GM10248 (cell line): ENCODE measurements around the gene C16orf74.

ENCODE experiments used
- CTCF ChIA-PET: fragments of 300-600 bp; sonication (Branson Sonifier 250); formaldehyde crosslinking; extraction: SDS; loops from one replicate; lab custom pipeline; 2021; ENCODE audit warnings: antibody characterized with exemption; lab: Yijun Ruan, JAX
- POLR2A ChIA-PET: fragments of 350-650 bp; sonication (Branson Sonifier 250); formaldehyde crosslinking; extraction: SDS; loops from one replicate; lab custom pipeline; 2020; ENCODE audit warnings: antibody characterized with exemption; lab: Yijun Ruan, JAX
- DNase-seq: peaks from one replicate; pipeline ENCODE4 v3.0.0; 2012; ENCODE audit errors: extremely low spot score
- CTCF ChIP-seq: IDR thresholded peaks from 2 replicates; pipeline ENCODE4 v1.5.1; 2012; ENCODE audit warnings: mild to moderate bottlenecking, low read depth; ENCODE audit errors: extremely low read depth, missing control alignments, control extremely low read depth

C16orf74 gene

GRCh38 chr16:85796599-85796998 is 45.7 kb upstream of the C16orf74 start:
- no peak for DNase-seq
- ChIA-PET POLR2A (no interaction called here), CTCF (interaction anchor here (1.0 to 2.1 kb wide), 3 partner anchors 36 to 137 kb away, joined by 5 to 6 read pairs (median 5); no protein-coding TSS in a partner anchor)
- no peak for TF ChIP-seq CTCF

- DNase-seq, result no peak
- ChIA-PET CTCF (interaction anchor here (1.2 kb wide), 2 partner anchors 23 to 25 kb away, joined by 3 read pairs; no protein-coding TSS in a partner anchor), POLR2A (no interaction called here)
- no peak for TF ChIP-seq CTCF
These were observed 45.3 kb upstream of the C16orf74 start for GRCh38 chr16:85796152-85796551.

- TF ChIP-seq CTCF, result no peak
- ChIA-PET CTCF (no interaction called here), POLR2A (no interaction called here)
- DNase-seq, result no peak
These were observed 43.8 kb upstream of the C16orf74 start for GRCh38 chr16:85794696-85795095.

DNA sequence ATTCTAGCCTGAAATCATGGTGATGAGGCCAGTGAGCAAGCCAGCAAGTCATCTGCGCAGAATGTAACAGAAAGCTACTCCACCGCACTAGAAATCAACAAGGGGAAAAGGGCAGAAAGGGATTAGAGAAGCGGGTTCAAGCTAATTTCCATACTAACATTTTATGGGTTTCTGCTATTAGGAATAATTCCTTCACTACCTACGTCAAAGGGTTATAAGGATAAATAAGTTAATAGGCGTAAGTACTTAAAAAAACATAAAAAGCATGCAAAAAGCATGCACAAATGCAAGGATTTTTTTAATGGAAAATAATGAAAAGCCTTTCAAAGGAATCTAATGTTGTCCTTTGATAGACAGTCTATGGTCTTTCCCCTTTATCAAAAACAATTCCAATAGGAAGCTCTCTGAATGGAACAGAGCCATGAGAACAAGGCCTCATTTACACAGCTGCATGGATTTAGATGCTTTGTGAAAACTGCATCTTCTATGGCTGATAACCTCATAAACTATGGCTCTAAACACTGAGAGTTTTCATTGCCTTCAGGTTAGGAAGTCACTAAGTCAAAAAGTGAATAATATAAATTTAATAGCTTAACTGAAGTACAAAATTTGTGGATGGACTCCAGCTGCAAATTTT is 42.9 kb upstream of the C16orf74 start:
- POLR2A ChIA-PET, result no interaction called here

GRCh38 chr16:85789773-85790172 is 38.9 kb upstream of the C16orf74 start:
- no peak for DNase-seq
- TF ChIP-seq CTCF, result no peak
- ChIA-PET CTCF (no interaction called here), POLR2A (no interaction called here)

More for the DNA sequence above, 42.9 kb upstream of the C16orf74 start:
- no peak for DNase-seq
- TF ChIP-seq CTCF, result no peak
- CTCF ChIA-PET, result interaction anchor here (1.2 to 1.6 kb wide), 2 partner anchors 13 to 33 kb away, joined by 4 read pairs; no protein-coding TSS in a partner anchor

- no peak for TF ChIP-seq CTCF
- ChIA-PET POLR2A (no interaction called here), CTCF (interaction anchor here (1.6 to 2.0 kb wide), 2 partner anchors 9 to 29 kb away, joined by 3 to 8 read pairs; no protein-coding TSS in a partner anchor)
- DNase-seq, result no peak
These were observed 37.9 kb upstream of the C16orf74 start for GRCh38 chr16:85788819-85789218.

- CTCF ChIA-PET, result interaction anchor here (0.7 to 1.4 kb wide), 3 partner anchors 13 to 230 kb away, joined by 3 to 4 read pairs (median 3); no protein-coding TSS in a partner anchor
- POLR2A ChIA-PET, result no interaction called here
These were observed 35.0 kb upstream of the C16orf74 start for GRCh38 chr16:85785927-85786326.

More at GRCh38 chr16:85785927-85786326, 35.0 kb upstream of the C16orf74 start:
- TF ChIP-seq CTCF, result no peak
- no peak for DNase-seq
